K562 (cell line): ENCODE results near the gene PPP1R12C. TPM values are rescaled to one million over a fixed set of nuclear protein-coding genes. Genes with fewer than 3 reads are reported as not detected.

Experiments
- ARNT ChIP-seq, 2 experiments: fragments of 450-650 bp; IDR thresholded peaks; 2 replicates each; pipeline ENCODE4 v1.6.1; 2016; ENCODE audit warnings: mild to moderate bottlenecking in 1 of 2
- GATAD2B ChIP-seq: fragments of 450-650 bp; IDR thresholded peaks from 2 replicates; pipeline ENCODE4 v1.6.1; 2017; ENCODE audit warnings: mild to moderate bottlenecking, borderline replicate concordance
- JUND ChIP-seq, 2 experiments: IDR thresholded peaks; 2 replicates in 1 of 2; 3 replicates in 1 of 2; pipeline ENCODE4 v1.6.1; 2011; ENCODE audit warnings: borderline replicate concordance in 2 of 2, low read depth in 2 of 2, low read length in 2 of 2, improper control_type of control experiment in 1 of 2, missing biosample characterization in 1 of 2, missing genetic modification characterization in 1 of 2, missing genetic modification reagents in 1 of 2
- NBN ChIP-seq: fragments of 450-650 bp; IDR thresholded peaks from 2 replicates; pipeline ENCODE4 v1.6.1; 2016; ENCODE audit warnings: low read depth, mild to moderate bottlenecking
- NONO ChIP-seq, 2 experiments: fragments of 200-400 bp in 1 of 2; fragments of 450-650 bp in 1 of 2; formaldehyde crosslinking in 1 of 2; IDR thresholded peaks; 2 replicates each; pipeline ENCODE4 v1.6.1; 2017; ENCODE audit warnings: low read depth in 2 of 2, mild to moderate bottlenecking in 2 of 2, moderate library complexity in 2 of 2, low read length in 1 of 2
- PCBP2 ChIP-seq: fragments of 200-400 bp; formaldehyde crosslinking; IDR thresholded peaks from 2 replicates; pipeline ENCODE4 v1.6.1; 2018; ENCODE audit warnings: low read length, low read depth, mild to moderate bottlenecking, moderate library complexity; ENCODE audit not compliant: poor library complexity, severe bottlenecking
- TCF3 ChIP-seq: sonication (generic); formaldehyde crosslinking; IDR thresholded peaks from 2 replicates; pipeline ENCODE4 v1.4.0; 2020; ENCODE audit warnings: mild to moderate bottlenecking, missing genetic modification reagents
- TCFL5 ChIP-seq: fragments of 250-450 bp; sonication (Bioruptor Pico); conservative IDR thresholded peaks from 2 replicates; pipeline ENCODE4 v1.6.1; 2021; ENCODE audit warnings: mild to moderate bottlenecking, moderate library complexity, matching md5 sums
- polyA plus RNA-seq, 8 experiments: library from polyadenylated mRNA; depleted of rRNA in 4 of 8; stranded (reverse) in 5 of 8; unstranded in 3 of 8; fragments of >200 nt; fragmentation: Nextera tagmentation in 2 of 8; fragmentation: Illumina TruSeq in 1 of 8; extraction: Ambion mirVana in 2 of 8; extraction: Trizol in 1 of 8; gene quantifications; 2 replicates each; pipeline versions ENCODE4 v1.2.1 to v1.2.3, GENCODE V29; 2011 to 2014; ENCODE audit warnings: inconsistent platforms in 1 of 8, missing spikeins in 1 of 8
- total RNA-seq, 7 experiments: library from RNA; depleted of rRNA in 6 of 7; stranded (reverse); fragments of >200 nt in 6 of 7; fragmentation: Illumina TruSeq in 2 of 7; extraction: Trizol in 2 of 7; gene quantifications; 2 replicates each; pipeline versions ENCODE4 v1.2.1 to v1.2.3, GENCODE V29; 2011 to 2021; ENCODE audit warnings: low replicate concordance in 1 of 7
- TF ChIP-seq, protein P1 (sequence below): IDR thresholded peaks from 2 replicates; pipeline ENCODE4 v1.6.1; 2012; ENCODE audit warnings: low read depth, low read length, improper control_type of control experiment, borderline replicate concordance
- TF ChIP-seq, protein P2 (sequence below): fragments of 200-600 bp; sonication (generic); IDR thresholded peaks from one replicate; pipeline ENCODE4 v1.6.1; 2012; ENCODE audit warnings: mild to moderate bottlenecking, low read depth, low read length, inconsistent platforms
- TF ChIP-seq, protein P3 (sequence below): fragments of 450-650 bp; IDR thresholded peaks from 2 replicates; pipeline ENCODE4 v1.6.1; 2017; ENCODE audit warnings: mild to moderate bottlenecking, moderate library complexity

The PPP1R12C gene
- total and polyA plus RNA-seq, 9 of the 15 experiments (the other 6 are each of a cell fraction or from before 2014, with no cell fraction given) = 1.8 to 136 (median 33.7) TPM

DNA sequence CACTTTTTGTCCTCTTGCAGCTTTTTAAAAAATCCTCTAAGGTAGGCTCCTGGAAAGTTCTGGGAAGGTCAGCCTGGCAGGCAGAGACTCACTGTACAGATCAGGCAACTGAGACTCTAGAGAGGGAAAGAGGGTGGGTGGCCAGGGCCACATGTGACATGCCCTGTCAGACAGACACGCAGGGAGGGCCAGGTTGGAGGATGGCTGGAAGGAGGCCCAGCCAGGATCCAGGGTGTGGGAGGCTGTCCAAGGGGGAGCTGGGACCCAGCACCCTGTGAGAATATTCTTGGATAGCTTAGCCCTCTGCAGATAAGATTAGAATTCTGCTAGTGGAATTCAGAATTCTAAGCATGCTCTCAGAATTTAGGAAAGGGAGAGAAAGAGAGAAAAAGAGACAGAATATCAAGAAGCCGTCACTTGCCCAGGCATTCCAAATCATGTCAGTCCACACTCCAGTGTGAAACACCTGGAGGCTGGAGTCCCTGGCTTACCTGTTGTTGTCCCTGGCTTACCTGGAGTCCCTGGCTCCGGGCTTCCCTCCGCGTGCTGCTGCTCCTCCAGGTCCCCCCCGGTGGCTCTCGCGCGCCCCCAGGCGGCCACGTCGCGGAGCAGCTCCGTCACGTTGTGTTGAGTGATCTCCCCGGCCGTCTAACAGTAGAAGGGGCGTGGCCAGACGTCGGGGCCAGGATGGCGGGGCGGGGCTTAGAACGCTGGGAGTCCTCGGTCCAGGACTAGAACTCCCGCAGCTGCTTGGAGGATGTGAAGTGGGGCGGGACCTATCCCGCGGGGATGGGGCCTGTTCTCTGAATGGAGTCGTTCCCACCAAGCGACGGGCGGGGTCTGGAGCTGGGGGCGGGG lies 42.9 kb upstream of the PPP1R12C start (continued):
- TF ChIP-seq, protein P1, sequence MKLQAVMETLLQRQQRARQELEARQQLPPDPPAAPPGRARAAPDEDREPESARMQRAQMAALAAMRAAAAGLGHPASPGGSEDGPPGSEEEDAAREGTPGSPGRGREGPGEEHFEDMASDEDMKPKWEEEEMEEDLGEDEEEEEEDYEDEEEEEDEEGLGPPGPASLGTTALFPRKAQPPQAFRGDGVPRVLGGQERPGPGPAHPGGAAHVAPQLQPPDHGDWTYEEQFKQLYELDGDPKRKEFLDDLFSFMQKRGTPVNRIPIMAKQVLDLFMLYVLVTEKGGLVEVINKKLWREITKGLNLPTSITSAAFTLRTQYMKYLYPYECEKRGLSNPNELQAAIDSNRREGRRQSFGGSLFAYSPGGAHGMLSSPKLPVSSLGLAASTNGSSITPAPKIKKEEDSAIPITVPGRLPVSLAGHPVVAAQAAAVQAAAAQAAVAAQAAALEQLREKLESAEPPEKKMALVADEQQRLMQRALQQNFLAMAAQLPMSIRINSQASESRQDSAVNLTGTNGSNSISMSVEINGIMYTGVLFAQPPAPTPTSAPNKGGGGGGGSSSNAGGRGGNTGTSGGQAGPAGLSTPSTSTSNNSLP = no peak
- TF ChIP-seq, protein P2, sequence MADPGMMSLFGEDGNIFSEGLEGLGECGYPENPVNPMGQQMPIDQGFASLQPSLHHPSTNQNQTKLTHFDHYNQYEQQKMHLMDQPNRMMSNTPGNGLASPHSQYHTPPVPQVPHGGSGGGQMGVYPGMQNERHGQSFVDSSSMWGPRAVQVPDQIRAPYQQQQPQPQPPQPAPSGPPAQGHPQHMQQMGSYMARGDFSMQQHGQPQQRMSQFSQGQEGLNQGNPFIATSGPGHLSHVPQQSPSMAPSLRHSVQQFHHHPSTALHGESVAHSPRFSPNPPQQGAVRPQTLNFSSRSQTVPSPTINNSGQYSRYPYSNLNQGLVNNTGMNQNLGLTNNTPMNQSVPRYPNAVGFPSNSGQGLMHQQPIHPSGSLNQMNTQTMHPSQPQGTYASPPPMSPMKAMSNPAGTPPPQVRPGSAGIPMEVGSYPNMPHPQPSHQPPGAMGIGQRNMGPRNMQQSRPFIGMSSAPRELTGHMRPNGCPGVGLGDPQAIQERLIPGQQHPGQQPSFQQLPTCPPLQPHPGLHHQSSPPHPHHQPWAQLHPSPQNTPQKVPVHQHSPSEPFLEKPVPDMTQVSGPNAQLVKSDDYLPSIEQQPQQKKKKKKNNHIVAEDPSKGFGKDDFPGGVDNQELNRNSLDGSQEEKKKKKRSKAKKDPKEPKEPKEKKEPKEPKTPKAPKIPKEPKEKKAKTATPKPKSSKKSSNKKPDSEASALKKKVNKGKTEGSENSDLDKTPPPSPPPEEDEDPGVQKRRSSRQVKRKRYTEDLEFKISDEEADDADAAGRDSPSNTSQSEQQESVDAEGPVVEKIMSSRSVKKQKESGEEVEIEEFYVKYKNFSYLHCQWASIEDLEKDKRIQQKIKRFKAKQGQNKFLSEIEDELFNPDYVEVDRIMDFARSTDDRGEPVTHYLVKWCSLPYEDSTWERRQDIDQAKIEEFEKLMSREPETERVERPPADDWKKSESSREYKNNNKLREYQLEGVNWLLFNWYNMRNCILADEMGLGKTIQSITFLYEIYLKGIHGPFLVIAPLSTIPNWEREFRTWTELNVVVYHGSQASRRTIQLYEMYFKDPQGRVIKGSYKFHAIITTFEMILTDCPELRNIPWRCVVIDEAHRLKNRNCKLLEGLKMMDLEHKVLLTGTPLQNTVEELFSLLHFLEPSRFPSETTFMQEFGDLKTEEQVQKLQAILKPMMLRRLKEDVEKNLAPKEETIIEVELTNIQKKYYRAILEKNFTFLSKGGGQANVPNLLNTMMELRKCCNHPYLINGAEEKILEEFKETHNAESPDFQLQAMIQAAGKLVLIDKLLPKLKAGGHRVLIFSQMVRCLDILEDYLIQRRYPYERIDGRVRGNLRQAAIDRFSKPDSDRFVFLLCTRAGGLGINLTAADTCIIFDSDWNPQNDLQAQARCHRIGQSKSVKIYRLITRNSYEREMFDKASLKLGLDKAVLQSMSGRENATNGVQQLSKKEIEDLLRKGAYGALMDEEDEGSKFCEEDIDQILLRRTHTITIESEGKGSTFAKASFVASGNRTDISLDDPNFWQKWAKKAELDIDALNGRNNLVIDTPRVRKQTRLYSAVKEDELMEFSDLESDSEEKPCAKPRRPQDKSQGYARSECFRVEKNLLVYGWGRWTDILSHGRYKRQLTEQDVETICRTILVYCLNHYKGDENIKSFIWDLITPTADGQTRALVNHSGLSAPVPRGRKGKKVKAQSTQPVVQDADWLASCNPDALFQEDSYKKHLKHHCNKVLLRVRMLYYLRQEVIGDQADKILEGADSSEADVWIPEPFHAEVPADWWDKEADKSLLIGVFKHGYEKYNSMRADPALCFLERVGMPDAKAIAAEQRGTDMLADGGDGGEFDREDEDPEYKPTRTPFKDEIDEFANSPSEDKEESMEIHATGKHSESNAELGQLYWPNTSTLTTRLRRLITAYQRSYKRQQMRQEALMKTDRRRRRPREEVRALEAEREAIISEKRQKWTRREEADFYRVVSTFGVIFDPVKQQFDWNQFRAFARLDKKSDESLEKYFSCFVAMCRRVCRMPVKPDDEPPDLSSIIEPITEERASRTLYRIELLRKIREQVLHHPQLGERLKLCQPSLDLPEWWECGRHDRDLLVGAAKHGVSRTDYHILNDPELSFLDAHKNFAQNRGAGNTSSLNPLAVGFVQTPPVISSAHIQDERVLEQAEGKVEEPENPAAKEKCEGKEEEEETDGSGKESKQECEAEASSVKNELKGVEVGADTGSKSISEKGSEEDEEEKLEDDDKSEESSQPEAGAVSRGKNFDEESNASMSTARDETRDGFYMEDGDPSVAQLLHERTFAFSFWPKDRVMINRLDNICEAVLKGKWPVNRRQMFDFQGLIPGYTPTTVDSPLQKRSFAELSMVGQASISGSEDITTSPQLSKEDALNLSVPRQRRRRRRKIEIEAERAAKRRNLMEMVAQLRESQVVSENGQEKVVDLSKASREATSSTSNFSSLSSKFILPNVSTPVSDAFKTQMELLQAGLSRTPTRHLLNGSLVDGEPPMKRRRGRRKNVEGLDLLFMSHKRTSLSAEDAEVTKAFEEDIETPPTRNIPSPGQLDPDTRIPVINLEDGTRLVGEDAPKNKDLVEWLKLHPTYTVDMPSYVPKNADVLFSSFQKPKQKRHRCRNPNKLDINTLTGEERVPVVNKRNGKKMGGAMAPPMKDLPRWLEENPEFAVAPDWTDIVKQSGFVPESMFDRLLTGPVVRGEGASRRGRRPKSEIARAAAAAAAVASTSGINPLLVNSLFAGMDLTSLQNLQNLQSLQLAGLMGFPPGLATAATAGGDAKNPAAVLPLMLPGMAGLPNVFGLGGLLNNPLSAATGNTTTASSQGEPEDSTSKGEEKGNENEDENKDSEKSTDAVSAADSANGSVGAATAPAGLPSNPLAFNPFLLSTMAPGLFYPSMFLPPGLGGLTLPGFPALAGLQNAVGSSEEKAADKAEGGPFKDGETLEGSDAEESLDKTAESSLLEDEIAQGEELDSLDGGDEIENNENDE = no peak
- peak in 1 of 2 experiments; percentile 67; a peak in 1 of 4 replicates for TF ChIP-seq NONO (IDR thresholded peaks at IDR 0.05; ENCODE audit: low read depth in 2 of 2, low read length in 1 of 2)
- peak; percentile 73; the same call in 1 of the 2 replicates for TF ChIP-seq JUND (IDR thresholded peaks at IDR 0.05; ENCODE audit: borderline replicate concordance, low read depth, low read length)
- TF ChIP-seq JUND (tag; IDR thresholded peaks at IDR 0.05; ENCODE audit: borderline replicate concordance, low read depth, low read length) = peak; percentile 26; the same call in 1 of the 3 replicates
- no peak for TF ChIP-seq PCBP2
- TF ChIP-seq GATAD2B = no peak
- no peak for TF ChIP-seq ARNT (IDR thresholded peaks at IDR 0.05)
- no peak for TF ChIP-seq TCFL5
- peak; percentile 29; the same call in 1 of the 2 replicates for TF ChIP-seq TCF3
- TF ChIP-seq NBN = peak; percentile 66; the same call in 1 of the 2 replicates
- TF ChIP-seq, protein P3, sequence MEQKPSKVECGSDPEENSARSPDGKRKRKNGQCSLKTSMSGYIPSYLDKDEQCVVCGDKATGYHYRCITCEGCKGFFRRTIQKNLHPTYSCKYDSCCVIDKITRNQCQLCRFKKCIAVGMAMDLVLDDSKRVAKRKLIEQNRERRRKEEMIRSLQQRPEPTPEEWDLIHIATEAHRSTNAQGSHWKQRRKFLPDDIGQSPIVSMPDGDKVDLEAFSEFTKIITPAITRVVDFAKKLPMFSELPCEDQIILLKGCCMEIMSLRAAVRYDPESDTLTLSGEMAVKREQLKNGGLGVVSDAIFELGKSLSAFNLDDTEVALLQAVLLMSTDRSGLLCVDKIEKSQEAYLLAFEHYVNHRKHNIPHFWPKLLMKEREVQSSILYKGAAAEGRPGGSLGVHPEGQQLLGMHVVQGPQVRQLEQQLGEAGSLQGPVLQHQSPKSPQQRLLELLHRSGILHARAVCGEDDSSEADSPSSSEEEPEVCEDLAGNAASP = no peak
